Neural progenitor cell (in vitro differentiated cells): Measurements from ENCODE around the gene SLC25A2. TPM values are rescaled to one million over a fixed set of nuclear protein-coding genes. Genes with fewer than 3 reads are reported as not detected.

Source experiments
- DNase-seq: peaks from one replicate; pipeline ENCODE4 v3.0.0-alpha.2; 2016; ENCODE audit warnings: low spot score
- H2AFZ ChIP-seq: fragments of 200-600 bp; sonication (generic); replicated peaks from 2 replicates; pipeline ENCODE4 v1.6.1; 2016; ENCODE audit warnings: antibody characterized with exemption
- H3F3A ChIP-seq: fragments of 200-600 bp; sonication (generic); 2 replicates; pipeline ENCODE4 v1.6.1; 2016; ENCODE audit warnings: antibody characterized with exemption, low read depth
- H3K27ac ChIP-seq: fragments of 200-600 bp; sonication (generic); 2 replicates; pipeline ENCODE4 v1.5.1; 2016; ENCODE audit warnings: mild to moderate bottlenecking
- H3K27me3 ChIP-seq: fragments of 200-600 bp; sonication (generic); 2 replicates; pipeline ENCODE4 v1.6.1; 2016; ENCODE audit warnings: mild to moderate bottlenecking, moderate library complexity
- H3K36me3 ChIP-seq: fragments of 200-600 bp; sonication (generic); 2 replicates; pipeline ENCODE4 v1.5.1; 2016
- H3K4me1 ChIP-seq: fragments of 200-600 bp; sonication (generic); 2 replicates; pipeline ENCODE4 v1.6.1; 2016; ENCODE audit warnings: mixed run types
- H3K4me2 ChIP-seq: fragments of 200-600 bp; sonication (generic); 2 replicates; pipeline ENCODE4 v1.6.1; 2016
- H3K4me3 ChIP-seq: fragments of 200-600 bp; sonication (generic); 2 replicates; pipeline ENCODE4 v1.5.1; 2016
- H3K79me2 ChIP-seq: fragments of 200-600 bp; sonication (generic); 2 replicates; pipeline ENCODE4 v1.6.1; 2016; ENCODE audit warnings: low read depth
- H3K9ac ChIP-seq: fragments of 200-600 bp; sonication (generic); 2 replicates; pipeline ENCODE4 v1.6.1; 2016
- H3K9me3 ChIP-seq: fragments of 200-600 bp; sonication (generic); 2 replicates; pipeline ENCODE4 v1.5.1; 2016; ENCODE audit warnings: low read depth
- H4K20me1 ChIP-seq: fragments of 200-600 bp; sonication (generic); 2 replicates; pipeline ENCODE4 v1.6.1; 2016; ENCODE audit warnings: low read depth
- H3K27ac Mint-ChIP-seq: 3 replicates; pipeline ENCODE4 v1.8.0; 2021; ENCODE audit warnings: mixed read lengths
- H3K27me3 Mint-ChIP-seq: 2 replicates; pipeline ENCODE4 v1.8.0; 2022; ENCODE audit warnings: low read depth, mild to moderate bottlenecking, inconsistent platforms, moderate library complexity, mixed read lengths; ENCODE audit not compliant: insufficient read depth
- H3K36me3 Mint-ChIP-seq: 3 replicates; pipeline ENCODE4 v1.8.0; 2021; ENCODE audit warnings: mixed read lengths
- H3K4me1 Mint-ChIP-seq: 3 replicates; pipeline ENCODE4 v1.8.0; 2021; ENCODE audit warnings: mixed read lengths
- H3K4me3 Mint-ChIP-seq: 3 replicates; pipeline ENCODE4 v1.8.0; 2021; ENCODE audit warnings: mild to moderate bottlenecking, moderate library complexity, mixed read lengths
- H3K9me3 Mint-ChIP-seq: 3 replicates; pipeline ENCODE4 v1.8.0; 2020; ENCODE audit warnings: mixed read lengths
- EZH2 ChIP-seq: fragments of 200-600 bp; sonication (generic); IDR thresholded peaks from 2 replicates; pipeline ENCODE4 v1.6.1; 2017; ENCODE audit warnings: antibody characterized with exemption, mild to moderate bottlenecking, moderate library complexity
- EZH2phosphoT487 ChIP-seq: fragments of 200-600 bp; sonication (generic); IDR thresholded peaks from 2 replicates; pipeline ENCODE4 v1.6.1; 2017; ENCODE audit warnings: antibody characterized with exemption
- total RNA-seq: library from RNA; depleted of rRNA; stranded (reverse); fragments of >200 nt; gene quantifications from 2 replicates; pipeline ENCODE4 v1.2.3, GENCODE V29; 2015; ENCODE audit warnings: low replicate concordance
- TF ChIP-seq, protein P1 (sequence below): fragments of 200-600 bp; sonication (generic); IDR thresholded peaks from 2 replicates; pipeline ENCODE4 v1.5.1; 2017; ENCODE audit warnings: antibody characterized with exemption, mild to moderate bottlenecking

Gene SLC25A2
- total RNA-seq, 1 donor from 2014 or later = 0.22 TPM

DNA sequence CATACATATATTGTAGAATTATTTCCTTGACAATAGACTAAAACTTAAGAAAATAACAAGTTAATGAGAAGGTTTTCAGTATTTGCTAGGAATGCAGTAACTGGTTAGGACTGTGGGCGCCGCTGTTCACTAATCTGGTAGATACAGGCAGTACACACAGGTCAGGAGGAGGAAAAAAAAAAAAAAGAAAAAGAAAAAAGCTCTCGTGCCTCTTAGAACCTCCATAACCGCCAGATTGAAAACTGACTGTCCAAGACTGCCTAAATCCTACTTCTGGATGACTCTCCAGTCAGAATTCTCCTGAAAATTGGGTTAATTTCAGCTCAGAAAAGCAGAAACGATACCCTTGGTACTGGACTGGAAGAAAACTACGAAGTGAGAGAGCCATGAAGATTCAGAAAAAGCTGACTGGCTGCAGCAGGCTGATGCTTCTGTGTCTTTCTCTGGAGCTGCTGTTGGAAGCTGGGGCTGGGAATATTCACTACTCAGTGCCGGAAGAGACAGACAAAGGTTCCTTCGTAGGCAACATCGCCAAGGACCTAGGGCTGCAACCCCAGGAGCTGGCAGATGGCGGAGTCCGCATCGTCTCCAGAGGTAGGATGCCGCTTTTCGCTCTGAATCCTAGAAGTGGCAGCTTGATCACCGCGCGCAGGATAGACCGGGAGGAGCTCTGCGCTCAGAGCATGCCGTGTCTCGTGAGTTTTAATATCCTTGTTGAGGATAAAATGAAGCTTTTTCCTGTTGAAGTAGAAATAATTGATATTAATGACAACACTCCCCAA lies 26.6 kb upstream of the SLC25A2 start, which contains the start of gene PCDHGA1:
Gene PCDHGA1 (plus strand): TSS at position 216 of the 782 bp plus-strand sequence.
- H3K27me3 Mint-ChIP-seq = peaks cover 6% of the 10 kb centered on the region

DNA sequence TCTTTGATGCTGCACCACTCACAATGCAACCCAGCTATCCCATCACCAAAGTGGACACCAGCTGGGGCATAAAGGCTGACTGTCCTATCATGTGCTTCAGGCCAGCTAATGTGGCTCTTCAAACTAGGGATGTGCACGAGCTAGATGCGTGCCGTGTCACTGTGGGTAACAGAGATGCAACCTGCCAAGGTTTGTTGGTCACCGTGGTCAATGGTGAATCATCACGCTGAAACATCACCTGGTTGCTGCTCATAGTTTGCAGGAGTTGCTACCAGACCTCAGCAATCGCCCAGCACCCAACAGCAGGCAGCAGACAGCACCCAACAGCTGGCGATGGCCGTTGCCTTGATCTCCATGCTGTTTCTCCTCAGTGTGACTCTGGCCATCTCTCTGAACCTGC lies 24.4 kb upstream of the SLC25A2 start:
- Histone ChIP-seq H3K4me2 (no peak overlapping the region), H3K4me1 (no peaks in the 10 kb centered on the region), H3K9ac (no peak overlapping the region), H3F3A (no peaks in the 10 kb centered on the region), H3K36me3 (peaks cover 4% of the 10 kb centered on the region), H3K4me3 (no peak overlapping the region), H3K79me2 (no peaks in the 10 kb centered on the region), H3K9me3 (peaks cover 6% of the 10 kb centered on the region), H3K27me3 (no peaks in the 10 kb centered on the region), H3K27ac (no peak overlapping the region), H4K20me1 (no peaks in the 10 kb centered on the region), H2AFZ (no peak overlapping the region)
- DNase-seq = no peak
- no peaks in the 10 kb centered on the region for H3K36me3 Mint-ChIP-seq
- no peak for TF ChIP-seq EZH2phosphoT487
- TF ChIP-seq, protein P1, sequence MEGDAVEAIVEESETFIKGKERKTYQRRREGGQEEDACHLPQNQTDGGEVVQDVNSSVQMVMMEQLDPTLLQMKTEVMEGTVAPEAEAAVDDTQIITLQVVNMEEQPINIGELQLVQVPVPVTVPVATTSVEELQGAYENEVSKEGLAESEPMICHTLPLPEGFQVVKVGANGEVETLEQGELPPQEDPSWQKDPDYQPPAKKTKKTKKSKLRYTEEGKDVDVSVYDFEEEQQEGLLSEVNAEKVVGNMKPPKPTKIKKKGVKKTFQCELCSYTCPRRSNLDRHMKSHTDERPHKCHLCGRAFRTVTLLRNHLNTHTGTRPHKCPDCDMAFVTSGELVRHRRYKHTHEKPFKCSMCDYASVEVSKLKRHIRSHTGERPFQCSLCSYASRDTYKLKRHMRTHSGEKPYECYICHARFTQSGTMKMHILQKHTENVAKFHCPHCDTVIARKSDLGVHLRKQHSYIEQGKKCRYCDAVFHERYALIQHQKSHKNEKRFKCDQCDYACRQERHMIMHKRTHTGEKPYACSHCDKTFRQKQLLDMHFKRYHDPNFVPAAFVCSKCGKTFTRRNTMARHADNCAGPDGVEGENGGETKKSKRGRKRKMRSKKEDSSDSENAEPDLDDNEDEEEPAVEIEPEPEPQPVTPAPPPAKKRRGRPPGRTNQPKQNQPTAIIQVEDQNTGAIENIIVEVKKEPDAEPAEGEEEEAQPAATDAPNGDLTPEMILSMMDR = no peak
- no peak for TF ChIP-seq EZH2
- no peak overlapping the region for H3K4me3 Mint-ChIP-seq
- H3K27me3 Mint-ChIP-seq = peaks cover 6% of the 10 kb centered on the region
- peaks cover 37% of the 10 kb centered on the region for H3K9me3 Mint-ChIP-seq
- no peak overlapping the region for H3K27ac Mint-ChIP-seq
- no peaks in the 10 kb centered on the region for H3K4me1 Mint-ChIP-seq

More for the DNA sequence above, 26.6 kb upstream of the SLC25A2 start, which contains the start of gene PCDHGA1:
- no peaks in the 10 kb centered on the region for H3K36me3 Mint-ChIP-seq
- no peak within 1 kb of the TSS for H3K4me2 ChIP-seq
- H3K79me2 ChIP-seq = no peaks in the 10 kb centered on the region
- H3K4me1 ChIP-seq = no peaks in the 10 kb centered on the region
- H3K4me3 ChIP-seq = no peak within 1 kb of the TSS
- no peak within 1 kb of the TSS for H3K4me3 Mint-ChIP-seq
- TF ChIP-seq, protein P1 = peak; percentile 33
- TF ChIP-seq EZH2phosphoT487 = no peak
- peaks cover 4% of the 10 kb centered on the region for H3K36me3 ChIP-seq
- peaks cover 44% of the 10 kb centered on the region for H3K9me3 Mint-ChIP-seq
- no peaks in the 10 kb centered on the region for H4K20me1 ChIP-seq
- no peaks in the 10 kb centered on the region for H3K4me1 Mint-ChIP-seq
- peak; percentile 13 for DNase-seq
- H3K9me3 ChIP-seq = peaks cover 6% of the 10 kb centered on the region
- H3K27ac ChIP-seq = no peak within 1 kb of the TSS
- H3F3A ChIP-seq = no peaks in the 10 kb centered on the region
- H2AFZ ChIP-seq = no peak within 1 kb of the TSS
- no peaks in the 10 kb centered on the region for H3K27me3 ChIP-seq
- no peak within 1 kb of the TSS for H3K9ac ChIP-seq
- H3K27ac Mint-ChIP-seq = no peak within 1 kb of the TSS

DNA sequence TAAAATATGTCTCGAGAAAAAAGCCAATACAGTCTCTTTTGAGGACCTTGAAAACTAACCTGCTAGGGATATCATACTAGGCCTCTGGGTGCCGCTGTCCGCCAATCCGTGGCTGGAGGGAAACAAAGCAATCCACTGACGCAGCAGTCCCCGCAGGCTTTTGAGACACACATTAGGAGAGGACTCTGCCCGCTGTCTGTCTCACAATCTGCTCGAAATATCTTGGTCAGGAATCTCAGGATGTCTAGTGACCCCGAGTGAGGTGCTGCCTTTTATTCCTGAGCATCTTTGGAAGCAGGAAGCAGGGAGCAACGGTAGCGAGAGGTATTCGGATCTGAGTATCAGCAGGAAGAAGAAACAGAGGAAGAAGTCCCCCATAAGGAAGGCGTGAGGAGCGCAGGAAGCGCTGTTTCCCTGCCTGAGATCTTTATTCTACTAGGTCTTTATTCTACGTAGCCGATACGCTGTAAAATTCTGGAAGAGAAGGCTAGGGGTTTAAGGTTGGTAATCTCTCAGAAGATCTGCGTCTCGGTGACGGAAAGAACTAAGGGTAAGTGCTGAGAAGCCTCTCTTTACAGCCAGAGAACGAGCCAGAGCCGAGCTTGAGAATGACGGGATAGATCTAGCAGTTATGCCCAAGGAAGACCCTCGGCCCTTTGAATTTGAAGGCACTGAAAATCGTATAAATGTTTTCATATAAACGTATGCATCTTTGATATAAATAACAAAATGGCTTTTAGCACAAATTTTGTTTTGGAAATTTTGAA lies 22.4 kb upstream of the SLC25A2 start:
- Mint-ChIP-seq H3K27me3 (peaks cover 2% of the 10 kb centered on the region), H3K27ac (no peak overlapping the region), H3K36me3 (peaks cover 3% of the 10 kb centered on the region), H3K9me3 (peaks cover 38% of the 10 kb centered on the region), H3K4me3 (no peak overlapping the region), H3K4me1 (no peaks in the 10 kb centered on the region)
- H2AFZ ChIP-seq = peak overlapping the region; percentile 81
- H3K9me3 ChIP-seq = peaks cover 6% of the 10 kb centered on the region
- no peak overlapping the region for H3K9ac ChIP-seq
- no peak overlapping the region for H3K27ac ChIP-seq
- H3K4me1 ChIP-seq = no peaks in the 10 kb centered on the region
- H3K79me2 ChIP-seq = no peaks in the 10 kb centered on the region
- peak overlapping the region; percentile 27 for H3K4me3 ChIP-seq
- H4K20me1 ChIP-seq = no peaks in the 10 kb centered on the region
- no peak for TF ChIP-seq EZH2phosphoT487
- TF ChIP-seq, protein P1 = peak; percentile 61
- H3F3A ChIP-seq = no peaks in the 10 kb centered on the region
- H3K4me2 ChIP-seq = peak overlapping the region; percentile 61
- H3K36me3 ChIP-seq = peaks cover 4% of the 10 kb centered on the region
- peak; percentile 65 for DNase-seq
- no peaks in the 10 kb centered on the region for H3K27me3 ChIP-seq
